Measurements from ENCODE around the gene UGT1A6.

Gene UGT1A6

DNA sequence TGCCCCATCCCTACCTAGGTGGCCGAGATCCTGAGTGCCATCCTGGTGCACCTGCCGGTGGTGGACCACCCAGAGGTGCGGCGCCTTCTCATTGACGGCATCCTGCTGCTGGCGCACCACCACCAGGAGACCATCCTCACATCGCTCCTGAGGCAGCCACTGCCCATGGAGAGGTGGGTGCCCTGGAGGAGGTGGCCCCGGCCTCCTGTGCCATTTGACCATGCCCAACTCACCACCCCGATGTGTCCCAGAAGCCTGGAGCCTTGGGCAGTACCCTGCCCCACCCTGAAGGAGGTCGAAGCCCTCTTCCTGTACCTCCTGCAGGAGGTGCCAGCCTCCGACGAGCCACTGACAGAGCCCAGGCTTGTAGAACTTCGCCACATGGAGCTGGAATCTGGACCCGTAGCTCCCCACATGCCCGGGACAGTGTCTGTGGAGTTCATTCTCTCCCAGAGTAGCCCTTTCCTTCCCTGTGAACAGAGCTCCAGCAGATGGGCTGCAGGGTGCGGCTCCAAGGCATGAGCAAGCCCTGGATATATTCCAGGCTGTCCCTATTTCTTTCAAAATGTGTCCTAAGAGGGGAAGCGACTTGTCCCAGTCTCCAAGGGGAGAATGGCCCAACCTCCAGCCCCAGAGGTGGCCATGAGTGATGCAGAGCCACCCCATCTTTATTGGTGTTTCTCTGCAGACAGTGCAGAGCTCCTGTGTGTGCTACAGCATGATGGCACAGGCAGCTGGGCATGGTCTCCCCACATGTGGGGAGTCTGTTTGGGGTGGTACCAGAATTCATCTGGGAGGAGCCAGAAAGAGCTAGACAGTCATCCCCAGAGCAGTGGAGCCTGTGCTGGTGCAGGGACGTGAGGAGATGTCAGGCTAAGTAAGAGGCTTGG lies 127.4 kb downstream of the UGT1A6 start:
- peaks cover 0 to 2% of the 10 kb centered on the region in 2 donors for H3K27me3 ChIP-seq (ENCODE audit: control insufficient read depth in 1 of 2, insufficient read depth in 2 of 2, low read length in 2 of 2)
- no peak overlapping the region for H3K27ac ChIP-seq (ENCODE audit: low read length)

DNA sequence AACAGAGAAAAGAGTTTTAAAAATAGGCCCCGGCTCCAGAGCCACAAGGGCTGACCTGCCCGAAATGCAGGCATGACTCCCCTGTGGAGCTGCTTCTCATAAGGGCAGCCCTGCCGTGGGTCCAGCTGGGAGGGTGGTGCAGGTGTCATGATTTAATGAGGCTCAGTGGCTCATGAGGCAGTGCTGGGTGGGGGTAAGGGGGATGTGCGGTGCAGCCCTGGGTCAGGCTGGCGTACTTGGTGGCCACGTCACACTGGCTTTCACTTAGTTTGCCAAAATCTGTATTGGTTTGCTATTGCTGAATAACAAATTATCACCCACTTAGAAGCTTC lies 128.1 kb downstream of the UGT1A6 start:
- H3K36me3 ChIP-seq (ENCODE audit: control insufficient read depth in 2 of 2, insufficient read depth in 2 of 2, low read length in 2 of 2): no peaks in the 10 kb centered on the region
- peaks cover 0 to 2% of the 10 kb centered on the region in 2 donors for H3K27me3 ChIP-seq (ENCODE audit: control insufficient read depth in 1 of 2, insufficient read depth in 2 of 2, low read length in 2 of 2)
- no peak overlapping the region for H3K9ac ChIP-seq (ENCODE audit: low read length in 2 of 2)
- H3K4me3 ChIP-seq (ENCODE audit: low read length in 2 of 2): no peak overlapping the region
- no peaks in the 10 kb centered on the region for H3K9me3 ChIP-seq (ENCODE audit: control insufficient read depth in 2 of 2, low read length in 2 of 2)
- no peaks in the 10 kb centered on the region for H3K4me1 ChIP-seq (ENCODE audit: control insufficient read depth, insufficient read depth, low read length)
- H3K27ac ChIP-seq (ENCODE audit: low read length): no peak overlapping the region

More for the DNA sequence above, 127.4 kb downstream of the UGT1A6 start:
- H3K4me3 ChIP-seq (ENCODE audit: low read length in 2 of 2): no peak overlapping the region
- H3K9me3 ChIP-seq (ENCODE audit: control insufficient read depth in 2 of 2, low read length in 2 of 2): no peaks in the 10 kb centered on the region
- no peaks in the 10 kb centered on the region for H3K4me1 ChIP-seq (ENCODE audit: control insufficient read depth, insufficient read depth, low read length)
- H3K9ac ChIP-seq (ENCODE audit: low read length in 2 of 2): no peak overlapping the region
- H3K36me3 ChIP-seq (ENCODE audit: control insufficient read depth in 2 of 2, insufficient read depth in 2 of 2, low read length in 2 of 2): no peaks in the 10 kb centered on the region

DNA sequence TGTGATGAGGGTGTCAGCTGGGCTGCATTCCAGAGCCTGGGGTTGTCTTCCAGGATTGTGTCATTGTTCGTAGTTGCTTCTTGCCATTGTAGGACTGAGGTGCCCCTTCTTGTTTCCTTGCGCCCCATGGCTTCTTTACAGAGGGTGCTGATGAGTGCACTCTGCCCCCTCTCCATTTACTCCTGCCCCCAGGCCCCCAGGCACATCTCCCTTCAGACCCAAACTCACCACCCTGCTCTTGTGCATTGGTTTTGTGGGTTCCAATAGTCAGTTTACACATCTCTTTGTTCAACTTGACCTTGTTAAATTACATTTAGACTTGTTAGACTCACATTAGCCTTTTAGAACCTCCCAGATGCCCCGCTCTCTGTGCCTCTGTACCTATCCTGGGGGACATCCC lies 128.5 kb downstream of the UGT1A6 start:
- Histone ChIP-seq H3K9me3 (ENCODE audit: control insufficient read depth in 2 of 2, low read length in 2 of 2) (no peaks in the 10 kb centered on the region), H3K4me3 (ENCODE audit: low read length in 2 of 2) (no peak overlapping the region), H3K27me3 (ENCODE audit: control insufficient read depth in 1 of 2, insufficient read depth in 2 of 2, low read length in 2 of 2) (peaks cover 0 to 2% of the 10 kb centered on the region in 2 donors), H3K9ac (ENCODE audit: low read length in 2 of 2) (no peak overlapping the region), H3K36me3 (ENCODE audit: control insufficient read depth in 2 of 2, insufficient read depth in 2 of 2, low read length in 2 of 2) (no peaks in the 10 kb centered on the region), H3K27ac (ENCODE audit: low read length) (no peak overlapping the region), H3K4me1 (ENCODE audit: control insufficient read depth, insufficient read depth, low read length) (no peaks in the 10 kb centered on the region)

DNA sequence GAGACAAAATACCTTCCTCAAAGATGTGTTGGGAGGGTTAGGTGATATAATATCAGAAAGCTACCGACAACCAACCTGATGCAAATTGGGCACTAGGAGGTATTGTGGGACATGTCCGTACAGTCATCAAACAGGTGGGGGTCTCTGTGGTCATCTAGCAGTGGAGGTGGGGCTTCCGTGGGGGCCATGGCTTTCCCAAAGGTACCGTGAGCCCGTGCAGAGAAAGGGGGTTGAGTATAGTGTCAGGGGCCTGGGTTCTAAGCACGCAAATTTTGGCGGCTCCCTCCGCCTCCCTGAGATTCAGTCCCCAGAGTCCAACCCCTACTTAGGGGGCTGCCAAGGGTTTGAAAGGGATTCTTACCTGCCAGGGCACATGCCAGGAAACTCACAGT lies 129.0 kb downstream of the UGT1A6 start:
- no peak overlapping the region for H3K27ac ChIP-seq (ENCODE audit: low read length)

DNA sequence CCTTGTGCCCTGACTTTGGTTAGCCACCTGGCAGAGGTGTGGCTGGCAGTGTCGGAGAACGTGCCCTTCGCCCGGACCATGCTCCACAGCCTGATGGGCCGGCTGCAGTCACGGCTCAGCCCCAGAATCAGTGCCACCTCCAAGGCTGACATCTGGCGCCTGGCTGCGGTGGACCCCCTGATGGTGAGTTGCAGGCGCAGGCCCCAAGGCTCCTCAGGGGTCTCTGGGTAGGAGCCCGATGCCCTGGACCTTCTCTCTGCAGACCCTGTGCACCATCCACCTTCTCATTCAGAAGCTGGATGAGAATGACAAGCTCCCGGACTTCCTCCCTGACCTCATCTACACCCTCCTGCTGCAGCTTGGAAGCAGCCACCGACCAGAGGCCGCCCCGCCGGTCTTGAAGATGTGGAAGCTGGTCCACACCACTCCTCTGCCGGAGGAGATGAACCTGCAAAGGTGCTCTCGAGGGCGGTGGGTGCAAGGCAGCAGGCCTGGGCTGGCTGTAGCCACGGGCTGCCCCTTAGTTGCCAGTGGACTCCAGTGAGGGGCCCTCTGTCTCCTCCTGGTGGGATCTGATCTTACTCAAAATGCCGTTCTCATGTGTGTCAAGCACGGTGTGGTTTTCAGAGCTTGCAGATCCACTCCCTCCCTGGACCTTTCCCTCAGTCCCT lies 129.5 kb downstream of the UGT1A6 start:
- H3K36me3 ChIP-seq (ENCODE audit: control insufficient read depth in 2 of 2, insufficient read depth in 2 of 2, low read length in 2 of 2): no peaks in the 10 kb centered on the region
- H3K9me3 ChIP-seq (ENCODE audit: control insufficient read depth in 2 of 2, low read length in 2 of 2): no peaks in the 10 kb centered on the region
- H3K27me3 ChIP-seq (ENCODE audit: control insufficient read depth in 1 of 2, insufficient read depth in 2 of 2, low read length in 2 of 2): peaks cover 0 to 2% of the 10 kb centered on the region in 2 donors
- no peaks in the 10 kb centered on the region for H3K4me1 ChIP-seq (ENCODE audit: control insufficient read depth, insufficient read depth, low read length)
- H3K4me3 ChIP-seq (ENCODE audit: low read length in 2 of 2): no peak overlapping the region
- H3K27ac ChIP-seq (ENCODE audit: low read length): no peak overlapping the region
- no peak overlapping the region for H3K9ac ChIP-seq (ENCODE audit: low read length in 2 of 2)

More for the DNA sequence above, 129.0 kb downstream of the UGT1A6 start:
- Histone ChIP-seq H3K36me3 (ENCODE audit: control insufficient read depth in 2 of 2, insufficient read depth in 2 of 2, low read length in 2 of 2) (no peaks in the 10 kb centered on the region), H3K27me3 (ENCODE audit: control insufficient read depth in 1 of 2, insufficient read depth in 2 of 2, low read length in 2 of 2) (peaks cover 0 to 2% of the 10 kb centered on the region in 2 donors), H3K9me3 (ENCODE audit: control insufficient read depth in 2 of 2, low read length in 2 of 2) (no peaks in the 10 kb centered on the region), H3K4me3 (ENCODE audit: low read length in 2 of 2) (no peak overlapping the region), H3K9ac (ENCODE audit: low read length in 2 of 2) (no peak overlapping the region), H3K4me1 (ENCODE audit: control insufficient read depth, insufficient read depth, low read length) (no peaks in the 10 kb centered on the region)

All from stomach smooth muscle (tissue), 2 donors.